ENCODE results near the gene CD247.

- TF ChIP-seq CTCF (IDR thresholded peaks at IDR 0.05) (no peak), POLR2A (IDR thresholded peaks at IDR 0.05) (no peak), POLR2AphosphoS5 (IDR thresholded peaks at IDR 0.05) (no peak)
These were observed 56.0 kb downstream of the CD247 start for GRCh38 chr1:167462341-167462740.

Measured in prostate gland (tissue), 2 donors.